GM12864 (cell line): ENCODE results near the gene ARMC9.

Source experiments
- DNase-seq: peaks from one replicate; pipeline ENCODE4 v3.0.0-alpha.2; 2011; ENCODE audit warnings: low read depth
- H3K4me3 ChIP-seq: 2 replicates; pipeline ENCODE4 v1.5.1; 2011; ENCODE audit warnings: mild to moderate bottlenecking, low read depth, low read length, control low read depth
- TF ChIP-seq, protein P1 (sequence below): IDR thresholded peaks from 2 replicates; pipeline ENCODE4 v1.5.1; 2011; ENCODE audit warnings: low read depth, mild to moderate bottlenecking, moderate library complexity, low read length, control low read depth, inconsistent platforms; ENCODE audit errors: missing control alignments

ARMC9 gene

DNA sequence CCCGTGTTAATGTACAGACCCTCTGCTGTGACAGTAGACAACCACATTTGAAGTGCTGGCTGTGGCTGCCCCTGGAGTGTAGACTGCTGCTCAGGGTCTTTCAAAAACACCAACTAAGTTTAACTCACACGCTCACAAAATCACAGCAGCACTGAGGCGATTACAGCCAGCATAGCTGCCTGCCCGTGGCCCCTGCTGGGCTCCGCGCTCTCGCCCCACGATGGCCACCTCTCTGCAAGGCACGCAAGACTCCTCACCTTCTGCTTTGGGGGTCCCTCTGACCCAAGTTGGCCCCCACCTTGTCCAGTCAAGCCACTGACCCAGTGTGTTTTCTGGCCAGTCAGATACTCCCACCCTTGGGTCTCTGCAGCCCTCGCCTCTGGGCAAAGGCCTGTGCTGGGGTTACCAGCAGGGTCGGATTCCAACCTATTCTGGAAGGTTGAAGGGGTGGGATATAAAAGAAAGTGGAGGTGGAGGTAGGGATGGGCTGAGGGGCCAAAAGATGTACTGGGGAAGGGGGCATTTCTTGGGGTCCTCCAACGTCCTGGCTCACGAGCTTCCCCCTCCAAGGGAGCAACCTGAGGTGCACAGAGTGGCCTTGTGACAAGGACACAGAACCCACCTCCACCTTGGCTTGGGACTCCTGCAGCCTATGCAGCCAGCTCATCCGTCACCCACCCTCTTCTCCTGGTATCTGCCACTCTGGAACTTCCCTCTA lies 194.2 kb downstream of the ARMC9 start:
- no peak for DNase-seq
- H3K4me3 ChIP-seq, result peak overlapping the region; percentile 49
- TF ChIP-seq, protein P1, sequence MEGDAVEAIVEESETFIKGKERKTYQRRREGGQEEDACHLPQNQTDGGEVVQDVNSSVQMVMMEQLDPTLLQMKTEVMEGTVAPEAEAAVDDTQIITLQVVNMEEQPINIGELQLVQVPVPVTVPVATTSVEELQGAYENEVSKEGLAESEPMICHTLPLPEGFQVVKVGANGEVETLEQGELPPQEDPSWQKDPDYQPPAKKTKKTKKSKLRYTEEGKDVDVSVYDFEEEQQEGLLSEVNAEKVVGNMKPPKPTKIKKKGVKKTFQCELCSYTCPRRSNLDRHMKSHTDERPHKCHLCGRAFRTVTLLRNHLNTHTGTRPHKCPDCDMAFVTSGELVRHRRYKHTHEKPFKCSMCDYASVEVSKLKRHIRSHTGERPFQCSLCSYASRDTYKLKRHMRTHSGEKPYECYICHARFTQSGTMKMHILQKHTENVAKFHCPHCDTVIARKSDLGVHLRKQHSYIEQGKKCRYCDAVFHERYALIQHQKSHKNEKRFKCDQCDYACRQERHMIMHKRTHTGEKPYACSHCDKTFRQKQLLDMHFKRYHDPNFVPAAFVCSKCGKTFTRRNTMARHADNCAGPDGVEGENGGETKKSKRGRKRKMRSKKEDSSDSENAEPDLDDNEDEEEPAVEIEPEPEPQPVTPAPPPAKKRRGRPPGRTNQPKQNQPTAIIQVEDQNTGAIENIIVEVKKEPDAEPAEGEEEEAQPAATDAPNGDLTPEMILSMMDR, result no peak

DNA sequence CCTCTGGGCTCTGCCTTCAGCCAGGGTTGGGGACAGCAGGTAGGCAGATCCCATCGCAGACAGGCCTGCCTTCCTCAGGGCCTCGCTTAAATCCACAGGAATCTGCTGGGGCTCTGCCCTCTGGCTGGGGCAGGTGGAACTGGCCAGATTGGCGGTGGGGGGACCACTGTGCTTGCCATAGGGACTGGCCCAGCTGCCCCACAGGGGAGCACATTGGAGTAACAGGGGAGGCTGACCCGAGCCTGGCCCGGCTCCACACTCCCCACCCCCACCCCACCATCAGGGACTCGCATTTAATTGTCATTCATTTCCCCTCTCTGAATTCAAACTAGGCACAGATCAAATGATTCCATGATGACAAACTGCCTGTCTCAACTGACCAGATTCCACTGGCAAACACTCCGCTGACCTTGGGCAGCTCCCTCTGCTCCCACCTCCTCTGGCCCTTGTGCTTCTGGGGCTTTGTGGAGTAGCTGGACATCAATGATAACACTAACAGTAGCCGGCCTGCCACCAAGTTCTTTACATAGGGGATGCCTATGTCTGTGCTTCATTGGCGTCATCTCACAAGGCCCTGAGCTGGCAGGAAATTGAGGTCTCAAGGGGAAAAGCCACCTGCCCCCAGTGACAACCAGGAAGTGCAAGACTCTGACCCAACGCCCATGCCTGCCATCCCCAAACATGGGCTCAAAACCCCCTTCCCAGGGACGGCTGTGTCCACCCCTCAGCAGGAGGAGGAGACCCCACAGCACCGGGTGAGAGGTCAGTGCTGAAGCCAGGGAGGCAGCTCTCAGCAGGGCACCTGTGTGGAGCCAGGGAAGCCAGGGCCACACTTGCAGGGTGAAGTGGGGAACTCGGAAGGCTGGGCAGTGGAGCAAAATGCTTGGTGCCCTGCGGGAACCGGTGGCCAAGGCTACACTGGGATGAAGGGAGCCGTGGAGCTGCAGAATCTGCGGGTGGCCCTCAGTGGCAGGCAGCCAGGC lies 195.0 kb downstream of the ARMC9 start:
- TF ChIP-seq, protein P1, result no peak
- H3K4me3 ChIP-seq, result peak overlapping the region; percentile 49
- DNase-seq, result peak; percentile 53

DNA sequence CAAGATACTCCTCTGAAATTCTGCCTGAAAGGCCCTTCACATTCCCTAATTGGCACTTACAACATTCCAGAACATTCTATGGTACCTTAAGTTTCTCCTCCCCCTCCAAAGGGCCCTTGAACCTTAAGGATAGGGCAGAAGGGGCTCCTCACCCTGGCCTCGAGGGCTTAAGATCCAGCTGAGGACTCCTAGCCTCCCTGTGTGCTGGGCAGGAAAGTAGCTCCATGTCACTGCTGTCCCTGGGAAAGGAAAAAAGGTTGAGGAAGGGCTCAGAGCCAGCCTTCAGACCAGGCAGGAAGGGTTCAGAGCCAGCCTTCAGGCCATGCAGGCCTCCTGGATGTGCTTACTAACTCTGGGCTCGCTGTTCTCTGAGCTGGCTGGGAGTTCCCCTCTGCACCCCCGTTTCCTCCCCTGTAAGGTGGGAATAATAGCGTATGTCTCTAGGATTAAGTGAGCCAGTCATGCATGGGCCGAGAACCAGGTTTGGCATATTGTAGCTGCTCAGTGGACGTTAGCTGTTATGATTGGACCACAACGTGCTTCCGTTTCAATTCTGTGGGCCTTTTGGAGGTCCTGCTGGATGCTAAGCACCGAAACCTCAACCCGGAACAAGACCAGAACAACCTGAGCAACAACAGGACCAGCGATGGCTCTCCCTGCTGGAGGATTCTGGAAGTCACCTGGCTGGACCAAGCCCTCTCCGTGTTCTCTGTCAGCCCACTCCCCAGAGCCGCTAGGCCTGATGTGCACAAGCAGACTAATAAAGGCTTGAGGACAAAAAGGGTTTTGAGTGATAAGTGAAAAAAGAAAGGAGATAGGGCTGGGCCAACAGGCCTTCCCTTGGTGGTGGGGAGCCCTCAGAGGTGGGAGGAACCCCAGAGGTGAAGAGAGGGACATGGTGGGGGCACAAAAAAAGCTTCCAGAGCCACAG lies 196.0 kb downstream of the ARMC9 start:
- DNase-seq, result peak; percentile 79
- TF ChIP-seq, protein P1, result peak; percentile 72
- peak overlapping the region; percentile 49 for H3K4me3 ChIP-seq

DNA sequence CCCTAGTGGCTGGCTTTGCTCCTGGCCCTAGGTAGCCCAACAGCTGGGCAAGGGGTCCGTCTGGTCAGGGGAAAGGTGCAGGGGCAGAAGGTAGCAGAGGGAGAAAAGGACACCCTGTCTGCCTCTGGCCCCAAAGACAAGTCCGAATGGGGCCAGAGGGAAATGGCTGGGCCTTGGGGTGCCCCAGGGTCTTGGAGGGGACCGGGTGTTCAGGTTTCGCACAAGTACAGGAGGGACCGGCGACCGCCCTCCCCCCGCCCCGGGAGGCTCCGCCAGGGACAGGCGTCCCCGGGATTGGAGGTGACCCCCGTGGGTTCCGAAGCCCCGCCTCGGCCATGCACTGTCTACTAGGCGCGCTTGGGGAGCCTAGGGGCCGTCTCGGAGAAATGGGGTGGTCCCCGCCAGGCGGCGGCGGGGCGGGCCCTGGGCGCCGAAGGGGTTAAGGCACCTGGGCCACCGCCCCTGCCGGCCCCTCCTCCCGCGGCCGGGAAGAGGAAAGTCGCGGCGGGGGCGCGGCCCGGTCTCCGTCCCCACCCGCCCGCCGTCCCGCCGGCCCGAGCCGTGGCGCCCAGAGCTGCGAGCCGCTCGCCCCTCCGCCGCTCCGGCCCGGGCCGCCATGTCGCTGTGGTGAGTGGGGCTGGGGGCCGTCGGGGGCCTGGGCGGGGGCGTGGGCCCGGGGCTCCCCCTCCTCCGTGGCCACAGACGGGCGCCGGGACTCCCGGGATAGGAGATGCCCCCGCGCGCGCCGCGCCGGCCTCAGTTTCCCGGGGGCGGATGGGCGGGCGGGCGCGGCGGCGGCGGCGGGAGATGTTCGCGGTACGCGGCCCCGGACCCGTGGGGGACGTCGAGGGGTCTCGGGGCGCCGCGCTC lies 197.0 kb downstream of the ARMC9 start, which contains the start of gene B3GNT7:
TSS of gene B3GNT7 (plus strand) at position 523 of the 870 bp plus-strand sequence. CDS start at position 617, 94 bp downstream.
- peak within 1 kb of the TSS; percentile 49 for H3K4me3 ChIP-seq
- TF ChIP-seq, protein P1, result no peak
- no peak for DNase-seq

DNA sequence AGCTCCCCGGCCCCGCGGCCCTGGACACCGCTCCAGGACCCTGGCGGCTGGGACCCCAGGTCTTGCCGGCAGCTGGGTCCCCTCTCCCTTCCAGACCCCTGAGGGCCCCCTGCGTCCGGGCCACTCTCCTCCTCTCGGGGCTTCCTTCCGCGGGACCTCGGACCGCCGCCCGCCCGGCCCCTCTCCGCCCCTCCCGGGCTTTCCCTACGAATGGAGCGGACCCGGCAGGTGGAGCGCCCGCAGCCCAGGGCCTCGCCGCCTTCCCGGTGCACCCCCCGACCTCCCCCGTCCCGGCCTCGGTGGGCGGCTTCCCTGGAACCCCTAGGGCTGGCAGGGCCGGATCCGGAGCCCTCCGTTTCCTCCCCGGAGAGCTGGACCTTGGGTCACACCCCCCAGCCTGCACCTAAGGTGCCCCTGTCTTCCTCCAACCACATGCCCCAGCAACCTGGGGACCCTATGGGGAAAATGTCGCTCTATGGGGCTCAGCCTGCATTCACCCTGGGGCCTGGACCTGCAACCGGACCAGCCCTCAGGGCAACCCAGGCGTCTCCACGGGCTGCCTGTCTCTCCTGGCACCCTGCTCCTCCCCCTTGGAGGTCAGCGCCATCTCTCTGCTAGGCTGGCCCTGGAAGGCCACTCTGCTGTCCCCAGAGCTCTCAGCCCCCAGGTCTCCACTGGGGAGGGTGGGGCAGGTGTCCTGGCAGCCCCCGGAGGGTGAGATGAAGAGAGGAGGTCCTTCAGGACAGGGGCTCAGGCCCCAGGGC lies 197.8 kb downstream of the ARMC9 start:
- TF ChIP-seq, protein P1, result no peak
- DNase-seq, result no peak
- peak overlapping the region; percentile 49 for H3K4me3 ChIP-seq
